DND-41 (cell line): ENCODE results near the gene FAF1.

Experiments
- ATAC-seq: fragments of 200-7000 bp; cut with Tn5 transposase; 3 replicates; pipeline ENCODE4 v1.9.1; 2021; ENCODE audit warnings: low read depth; ENCODE audit not compliant: insufficient read depth
- DNase-seq: peaks from one replicate; pipeline ENCODE4 v3.0.0-alpha.2; 2020
- H2AFZ ChIP-seq: 2 replicates; pipeline ENCODE4 v1.6.0; 2012; ENCODE audit warnings: low read depth, low read length
- H3K27ac ChIP-seq: 2 replicates; pipeline ENCODE4 v1.5.1; 2012; ENCODE audit warnings: low read length, inconsistent platforms
- H3K27me3 ChIP-seq: fragments of 200-600 bp; sonication (generic); 2 replicates; pipeline ENCODE4 v1.6.0; 2012; ENCODE audit warnings: low read length, mild to moderate bottlenecking, inconsistent platforms; ENCODE audit not compliant: insufficient read depth, poor library complexity
- H3K36me3 ChIP-seq: 2 replicates; pipeline ENCODE4 v1.5.1; 2012; ENCODE audit warnings: low read length, inconsistent platforms; ENCODE audit not compliant: insufficient read depth
- H3K4me1 ChIP-seq: 2 replicates; pipeline ENCODE4 v1.5.1; 2012; ENCODE audit warnings: mild to moderate bottlenecking, low read length; ENCODE audit not compliant: insufficient read depth
- H3K4me2 ChIP-seq: 2 replicates; pipeline ENCODE4 v1.6.0; 2012; ENCODE audit warnings: mild to moderate bottlenecking, moderate library complexity, low read length, inconsistent platforms; ENCODE audit not compliant: insufficient read depth
- H3K4me3 ChIP-seq, 2 experiments: fragments of 200-600 bp in 1 of 2; shearing (Covaris generic) in 1 of 2; 2 replicates each; pipeline ENCODE4 v1.5.1; 2012 to 2016; ENCODE audit warnings: inconsistent platforms in 2 of 2, low read length in 2 of 2, mild to moderate bottlenecking in 2 of 2, low read depth in 1 of 2, moderate library complexity in 1 of 2
- H3K79me2 ChIP-seq: 2 replicates; pipeline ENCODE4 v1.6.0; 2012; ENCODE audit warnings: low read length, inconsistent platforms; ENCODE audit not compliant: insufficient read depth
- H3K9ac ChIP-seq: 2 replicates; pipeline ENCODE4 v1.6.0; 2012; ENCODE audit warnings: low read depth, mild to moderate bottlenecking, inconsistent platforms, low read length, moderate library complexity
- H3K9me3 ChIP-seq: 2 replicates; pipeline ENCODE4 v1.5.1; 2012; ENCODE audit warnings: low read length, moderate library complexity, mild to moderate bottlenecking, inconsistent platforms; ENCODE audit not compliant: insufficient read depth, severe bottlenecking
- H4K20me1 ChIP-seq: 2 replicates; pipeline ENCODE4 v1.6.0; 2012; ENCODE audit warnings: low read length; ENCODE audit not compliant: insufficient read depth
- EZH2 ChIP-seq: IDR thresholded peaks from 3 replicates; pipeline ENCODE4 v1.6.1; 2012; ENCODE audit warnings: borderline replicate concordance, low read depth, mild to moderate bottlenecking, moderate library complexity, low read length, inconsistent platforms; ENCODE audit not compliant: severe bottlenecking
- TF ChIP-seq, protein P1 (sequence below): IDR thresholded peaks from 2 replicates; pipeline ENCODE4 v1.5.1; 2012; ENCODE audit warnings: borderline replicate concordance, low read length, moderate library complexity, mild to moderate bottlenecking; ENCODE audit not compliant: poor library complexity, severe bottlenecking; ENCODE audit errors: extremely low read depth

FAF1 gene

DNA sequence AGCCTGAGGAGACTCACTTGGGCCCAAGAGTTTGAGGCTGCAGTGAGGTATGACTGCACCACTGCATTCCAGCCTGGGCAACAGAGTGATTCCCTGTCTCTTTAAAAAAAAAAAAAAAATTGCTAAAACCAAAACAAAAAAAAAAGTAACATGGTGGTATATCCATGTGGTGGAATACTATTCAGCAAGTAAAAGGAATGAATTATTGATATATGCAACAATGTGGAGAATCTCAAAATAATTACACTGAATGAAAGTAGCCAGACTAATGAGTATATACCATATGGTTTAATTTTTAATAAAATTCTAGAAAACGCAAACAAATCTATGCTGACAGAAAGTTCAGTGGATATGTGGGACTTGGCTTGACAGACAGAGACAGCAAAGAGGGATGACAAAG, 456.6 kb downstream of the FAF1 start:
- Histone ChIP-seq H3K4me2 (no peak overlapping the region), H4K20me1 (no peaks in the 10 kb centered on the region), H3K9me3 (peaks cover 5% of the 10 kb centered on the region), H3K9ac (no peak overlapping the region), H3K4me3 (no peak overlapping the region), H3K27ac (no peak overlapping the region), H3K27me3 (no peaks in the 10 kb centered on the region), H2AFZ (no peak overlapping the region), H3K36me3 (peaks cover 61% of the 10 kb centered on the region; the same call in 1 of the 2 replicates), H3K4me1 (no peaks in the 10 kb centered on the region), H3K79me2 (no peaks in the 10 kb centered on the region)
- no peak for DNase-seq
- TF ChIP-seq, protein P1, sequence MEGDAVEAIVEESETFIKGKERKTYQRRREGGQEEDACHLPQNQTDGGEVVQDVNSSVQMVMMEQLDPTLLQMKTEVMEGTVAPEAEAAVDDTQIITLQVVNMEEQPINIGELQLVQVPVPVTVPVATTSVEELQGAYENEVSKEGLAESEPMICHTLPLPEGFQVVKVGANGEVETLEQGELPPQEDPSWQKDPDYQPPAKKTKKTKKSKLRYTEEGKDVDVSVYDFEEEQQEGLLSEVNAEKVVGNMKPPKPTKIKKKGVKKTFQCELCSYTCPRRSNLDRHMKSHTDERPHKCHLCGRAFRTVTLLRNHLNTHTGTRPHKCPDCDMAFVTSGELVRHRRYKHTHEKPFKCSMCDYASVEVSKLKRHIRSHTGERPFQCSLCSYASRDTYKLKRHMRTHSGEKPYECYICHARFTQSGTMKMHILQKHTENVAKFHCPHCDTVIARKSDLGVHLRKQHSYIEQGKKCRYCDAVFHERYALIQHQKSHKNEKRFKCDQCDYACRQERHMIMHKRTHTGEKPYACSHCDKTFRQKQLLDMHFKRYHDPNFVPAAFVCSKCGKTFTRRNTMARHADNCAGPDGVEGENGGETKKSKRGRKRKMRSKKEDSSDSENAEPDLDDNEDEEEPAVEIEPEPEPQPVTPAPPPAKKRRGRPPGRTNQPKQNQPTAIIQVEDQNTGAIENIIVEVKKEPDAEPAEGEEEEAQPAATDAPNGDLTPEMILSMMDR: no peak
- no peak for TF ChIP-seq EZH2
- ATAC-seq: no peak

DNA sequence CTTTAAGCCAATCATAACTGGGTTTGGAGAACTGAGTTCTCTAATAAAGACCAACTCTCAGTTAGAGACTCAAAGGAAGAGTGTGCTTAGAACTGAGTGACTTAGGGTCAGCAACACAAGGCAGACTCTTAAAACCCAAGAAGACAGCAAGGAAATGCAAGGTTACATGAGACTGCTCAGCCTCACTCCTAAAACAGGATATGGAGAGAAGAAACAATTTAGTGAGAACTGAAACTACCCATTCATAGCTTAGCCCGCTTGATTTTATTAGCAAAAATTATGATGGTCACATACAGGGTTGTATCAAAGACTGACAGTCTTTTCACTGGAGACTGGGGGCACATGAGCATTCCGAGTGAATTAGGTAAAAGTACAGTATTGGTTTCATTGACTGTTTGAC, 457.9 kb downstream of the FAF1 start:
- Histone ChIP-seq H3K79me2 (no peaks in the 10 kb centered on the region), H2AFZ (no peak overlapping the region), H3K9ac (no peak overlapping the region), H3K27me3 (no peaks in the 10 kb centered on the region), H3K36me3 (peaks cover 59% of the 10 kb centered on the region; the same call in 1 of the 2 replicates), H4K20me1 (no peaks in the 10 kb centered on the region), H3K4me3 (no peak overlapping the region), H3K27ac (no peak overlapping the region), H3K4me1 (no peaks in the 10 kb centered on the region), H3K4me2 (no peak overlapping the region), H3K9me3 (peaks cover 14% of the 10 kb centered on the region)
- TF ChIP-seq EZH2: no peak
- TF ChIP-seq, protein P1: no peak
- ATAC-seq (no peak; the same call in 2 of the 3 replicates), DNase-seq (no peak)

DNA sequence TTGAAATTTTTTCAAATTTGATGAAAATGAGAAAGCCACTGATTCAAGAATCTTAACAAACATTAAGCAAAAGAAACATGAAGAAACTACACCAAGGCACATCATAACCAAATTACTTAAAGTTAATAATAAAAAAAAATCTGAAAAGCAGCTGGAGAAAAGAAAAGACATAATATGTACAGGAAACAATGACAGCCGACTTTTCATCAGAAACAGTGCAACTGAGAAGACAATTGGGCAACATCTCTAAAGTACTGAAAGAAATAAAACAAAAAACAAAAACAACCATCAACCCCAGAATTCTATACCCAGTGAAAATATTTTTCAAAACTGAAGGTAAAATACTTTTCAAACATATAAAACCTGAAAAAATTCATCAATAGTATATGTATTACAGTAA, 463.1 kb downstream of the FAF1 start:
- Histone ChIP-seq H3K36me3 (peaks cover 43% of the 10 kb centered on the region), H4K20me1 (no peaks in the 10 kb centered on the region), H3K4me2 (no peak overlapping the region), H3K27ac (no peak overlapping the region), H3K4me3 (no peak overlapping the region), H3K27me3 (no peaks in the 10 kb centered on the region), H3K9me3 (peaks cover 12% of the 10 kb centered on the region), H3K9ac (no peak overlapping the region), H2AFZ (no peak overlapping the region), H3K4me1 (no peaks in the 10 kb centered on the region), H3K79me2 (no peaks in the 10 kb centered on the region)
- ATAC-seq (no peak), DNase-seq (no peak)
- TF ChIP-seq, protein P1: no peak
- no peak for TF ChIP-seq EZH2

DNA sequence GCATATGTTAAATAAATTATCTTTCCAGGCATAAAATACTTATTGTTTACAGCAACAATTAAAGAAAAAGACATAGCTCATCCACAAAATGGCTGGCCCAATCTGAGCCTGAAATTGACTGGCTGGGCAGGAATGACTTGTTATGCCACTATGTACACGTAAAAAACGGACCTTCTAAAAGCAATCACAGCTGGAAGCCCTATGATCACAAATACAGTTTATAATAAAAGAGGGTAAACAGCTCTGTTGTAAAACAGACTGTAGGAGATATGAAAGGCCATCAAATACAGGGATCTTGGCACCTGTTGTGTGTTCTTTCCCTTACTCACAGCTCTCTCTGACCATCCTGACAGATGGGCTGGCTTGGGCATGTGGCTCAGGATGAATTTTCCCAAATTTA, 466.4 kb downstream of the FAF1 start:
- H3K27me3 ChIP-seq: no peaks in the 10 kb centered on the region
- H3K79me2 ChIP-seq: no peaks in the 10 kb centered on the region
- TF ChIP-seq, protein P1: no peak
- TF ChIP-seq EZH2: no peak
- peaks cover 66% of the 10 kb centered on the region for H3K36me3 ChIP-seq
- no peak overlapping the region for H3K4me2 ChIP-seq
- H2AFZ ChIP-seq: no peak overlapping the region
- H3K9me3 ChIP-seq: peaks cover 9% of the 10 kb centered on the region
- no peak overlapping the region for H3K4me3 ChIP-seq
- no peak overlapping the region for H3K9ac ChIP-seq
- H3K27ac ChIP-seq: no peak overlapping the region
- no peaks in the 10 kb centered on the region for H4K20me1 ChIP-seq
- ATAC-seq (no peak), DNase-seq (no peak)
- H3K4me1 ChIP-seq: no peaks in the 10 kb centered on the region
